GM19452 (cell line): Measurements from ENCODE around the gene SRR.

ENCODE experiments used
- ATAC-seq: cut with Tn5 transposase; IDR thresholded peaks from one replicate; pipeline ENCODE4 v1.9.1; 2021; ENCODE audit not compliant: unreplicated experiment

The SRR gene

GRCh38 chr17:2369551-2370210 lies 65.9 kb downstream of the SRR start:
- ATAC-seq = no peak

GRCh38 chr17:2370211-2370589 lies 66.5 kb downstream of the SRR start:
- no peak for ATAC-seq

- no peak for ATAC-seq
Measured at GRCh38 chr17:2371183-2372130, 67.7 kb downstream of the SRR start.

GRCh38 chr17:2372180-2372579 lies 68.4 kb downstream of the SRR start:
- no peak for ATAC-seq

- no peak for ATAC-seq
Measured at GRCh38 chr17:2372681-2373080, 68.9 kb downstream of the SRR start.

GRCh38 chr17:2373179-2373578 lies 69.4 kb downstream of the SRR start:
- no peak for ATAC-seq
